WTC11 (cell line): ENCODE results near the gene CSNK2B. TPM values are rescaled to one million over a fixed set of nuclear protein-coding genes. Genes with fewer than 3 reads are reported as not detected.

Experiments used
- ATAC-seq: fragments of 200-7000 bp; cut with Tn5 transposase; 2 replicates; pipeline ENCODE4 v1.10.0; 2021; ENCODE audit warnings: mild to moderate bottlenecking, moderate library complexity
- CTCF ChIA-PET: fragments of 300-600 bp; sonication (Branson Sonifier 250); formaldehyde crosslinking; loops from one replicate; lab custom pipeline; 2021; ENCODE audit warnings: antibody characterized with exemption; lab: Charles Lee
- POLR2A ChIA-PET: fragments of 350-600 bp; sonication (Branson Sonifier 250); formaldehyde crosslinking; loops from one replicate; lab custom pipeline; 2021; ENCODE audit warnings: antibody characterized with exemption; lab: Charles Lee
- DNase-seq: peaks from one replicate; pipeline ENCODE4 v3.0.0; 2021; ENCODE audit warnings: low spot score
- H3K27ac Mint-ChIP-seq: 2 replicates; pipeline ENCODE4 v1.8.0; 2021; ENCODE audit warnings: mixed read lengths
- H3K27me3 Mint-ChIP-seq: 2 replicates; pipeline ENCODE4 v1.8.0; 2021; ENCODE audit warnings: low read depth, mild to moderate bottlenecking, moderate library complexity, mixed read lengths
- H3K36me3 Mint-ChIP-seq: 2 replicates; pipeline ENCODE4 v1.8.0; 2021; ENCODE audit warnings: mixed read lengths
- H3K4me1 Mint-ChIP-seq: 2 replicates; pipeline ENCODE4 v1.8.0; 2022; ENCODE audit warnings: mixed read lengths
- H3K4me3 Mint-ChIP-seq: 2 replicates; pipeline ENCODE4 v1.8.0; 2021; ENCODE audit warnings: mild to moderate bottlenecking, moderate library complexity, mixed read lengths
- H3K9me3 Mint-ChIP-seq: 2 replicates; pipeline ENCODE4 v1.8.0; 2021; ENCODE audit warnings: mixed read lengths
- ATF1 ChIP-seq: sonication (generic); formaldehyde crosslinking; IDR thresholded peaks from 2 replicates; pipeline ENCODE4 v1.8.1; 2023; ENCODE audit warnings: mild to moderate bottlenecking, moderate library complexity, missing genetic modification reagents
- CREM ChIP-seq: sonication (generic); formaldehyde crosslinking; IDR thresholded peaks from 2 replicates; pipeline ENCODE4 v1.8.1; 2022; ENCODE audit warnings: mild to moderate bottlenecking, missing genetic modification reagents, moderate library complexity
- E2F4 ChIP-seq: sonication (generic); formaldehyde crosslinking; IDR thresholded peaks from 2 replicates; pipeline ENCODE4 v1.8.1; 2022; ENCODE audit warnings: low read depth, mild to moderate bottlenecking, moderate library complexity, missing genetic modification reagents, borderline replicate concordance
- FOXK1 ChIP-seq: sonication (generic); formaldehyde crosslinking; IDR thresholded peaks from 2 replicates; pipeline ENCODE4 v1.8.0; 2022; ENCODE audit warnings: mild to moderate bottlenecking, moderate library complexity, missing genetic modification reagents
- GABPB1 ChIP-seq: sonication (generic); formaldehyde crosslinking; IDR thresholded peaks from 2 replicates; pipeline ENCODE4 v1.8.1; 2023; ENCODE audit warnings: mild to moderate bottlenecking, missing genetic modification reagents
- GRHL2 ChIP-seq: fragments of 250-450 bp; sonication (Bioruptor Pico); IDR thresholded peaks from 2 replicates; pipeline ENCODE4 v1.8.0; 2022; ENCODE audit warnings: mild to moderate bottlenecking, moderate library complexity; ENCODE audit not compliant: insufficient replicate concordance, severe bottlenecking
- GTF2I ChIP-seq: fragments of 250-450 bp; sonication (Bioruptor Pico); conservative IDR thresholded peaks from 2 replicates; pipeline ENCODE4 v1.4.0; 2021; ENCODE audit warnings: mild to moderate bottlenecking
- HMGA2 ChIP-seq: fragments of 250-450 bp; sonication (Bioruptor Pico); IDR thresholded peaks from 2 replicates; pipeline ENCODE4 v1.4.0; 2021; ENCODE audit warnings: mild to moderate bottlenecking, moderate library complexity
- JAZF1 ChIP-seq: fragments of 250-450 bp; sonication (Bioruptor Pico); IDR thresholded peaks from 2 replicates; pipeline ENCODE4 v1.9.0; 2021; ENCODE audit warnings: moderate library complexity, mild to moderate bottlenecking, inconsistent platforms
- PRDM15 ChIP-seq: sonication (generic); formaldehyde crosslinking; IDR thresholded peaks from 2 replicates; pipeline ENCODE4 v1.8.0; 2022; ENCODE audit warnings: missing genetic modification reagents
- SMAD4 ChIP-seq: sonication (generic); formaldehyde crosslinking; IDR thresholded peaks from 2 replicates; pipeline ENCODE4 v1.8.0; 2022; ENCODE audit warnings: mild to moderate bottlenecking, missing genetic modification reagents
- TP53 ChIP-seq: sonication (generic); formaldehyde crosslinking; IDR thresholded peaks from 2 replicates; pipeline ENCODE4 v1.8.1; 2023; ENCODE audit warnings: mild to moderate bottlenecking, missing genetic modification reagents
- total RNA-seq: library from RNA; stranded (reverse); gene quantifications from 3 replicates; pipeline ENCODE4 v1.2.3, GENCODE V29; 2021
- TF ChIP-seq, protein P1 (sequence below): sonication (generic); formaldehyde crosslinking; IDR thresholded peaks from 2 replicates; pipeline ENCODE4 v1.8.1; 2023; ENCODE audit warnings: mild to moderate bottlenecking, missing genetic modification reagents, moderate library complexity
- TF ChIP-seq, protein P2 (sequence below): fragments of 250-450 bp; sonication (Bioruptor Pico); IDR thresholded peaks from 2 replicates; pipeline ENCODE4 v1.9.0; 2021; ENCODE audit warnings: moderate library complexity, mild to moderate bottlenecking, inconsistent platforms, borderline replicate concordance
- TF ChIP-seq, protein P3 (sequence below): sonication (generic); formaldehyde crosslinking; IDR thresholded peaks from 2 replicates; pipeline ENCODE4 v1.8.1; 2022; ENCODE audit warnings: mild to moderate bottlenecking, missing genetic modification reagents, moderate library complexity, borderline replicate concordance

Gene CSNK2B
- total RNA-seq, 1 experiment from 2014 or later: 183 TPM

- no peak for TF ChIP-seq GRHL2
These were observed 11.1 kb upstream of the CSNK2B start (continued) for GRCh38 chr6:31654574-31655348.

- H3K4me1 Mint-ChIP-seq: peaks cover 29% of the 10 kb centered on the region
- TF ChIP-seq GABPB1 (CRISPR knock-in tag) (peak; percentile 87), SMAD4 (CRISPR knock-in tag) (no peak)
- ChIA-PET POLR2A (no interaction called here), CTCF (interaction anchor here (2.1 kb wide), 1 partner anchor 34 kb away, joined by 6 read pairs; no protein-coding TSS in a partner anchor)
- DNase-seq (no peak), ATAC-seq (no peak)
- H3K27ac Mint-ChIP-seq: peak within 1 kb of the TSS; percentile 47; the same call in 1 of the 2 replicates
- H3K9me3 Mint-ChIP-seq: no peaks in the 10 kb centered on the region
- H3K27me3 Mint-ChIP-seq: no peaks in the 10 kb centered on the region
- H3K36me3 Mint-ChIP-seq: peaks cover 8% of the 10 kb centered on the region
- H3K4me3 Mint-ChIP-seq: no peak within 1 kb of the TSS
These were observed 10.3 kb upstream of the CSNK2B start, which contains the start of gene APOM for GRCh38 chr6:31655349-31656237. TSS of gene APOM (plus strand) at chr6:31655894. CDS start at chr6:31655967, 73 bp downstream.

DNA sequence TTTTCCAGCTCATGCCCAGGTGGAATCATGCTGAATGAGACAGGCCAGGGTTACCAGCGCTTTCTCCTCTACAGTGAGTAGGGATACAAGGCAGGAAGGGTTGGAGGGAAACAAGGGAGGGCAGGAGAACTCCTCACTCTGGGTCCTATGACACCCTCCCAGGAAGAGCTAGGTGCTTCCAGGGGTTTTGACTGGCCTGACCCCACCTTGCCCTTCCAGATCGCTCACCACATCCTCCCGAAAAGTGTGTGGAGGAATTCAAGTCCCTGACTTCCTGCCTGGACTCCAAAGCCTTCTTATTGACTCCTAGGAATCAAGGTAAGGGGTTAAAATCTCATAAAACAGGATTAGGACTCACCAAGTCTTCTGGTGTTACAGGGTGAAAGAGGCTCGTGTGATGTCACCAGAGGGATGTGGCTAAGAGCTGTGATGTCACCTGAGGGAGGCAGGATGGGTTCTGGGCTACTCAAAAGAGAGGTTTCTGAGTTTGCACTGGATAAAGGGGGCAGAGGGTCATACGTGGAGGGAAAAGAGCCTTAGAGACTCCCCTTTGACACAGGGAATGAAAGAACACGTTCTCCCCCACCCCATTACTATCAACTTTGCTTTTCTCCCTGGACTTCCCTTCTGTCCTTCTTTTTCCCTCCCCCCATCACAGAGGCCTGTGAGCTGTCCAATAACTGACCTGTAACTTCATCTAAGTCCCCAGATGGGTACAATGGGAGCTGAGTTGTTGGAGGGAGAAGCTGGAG is 8.3 kb upstream of the CSNK2B start:
- TF ChIP-seq PRDM15 (CRISPR knock-in tag) (no peak), ATF1 (no peak), GABPB1 (CRISPR knock-in tag) (no peak), TP53 (CRISPR knock-in tag) (no peak), CREM (CRISPR knock-in tag) (no peak), GRHL2 (no peak), HMGA2 (CRISPR knock-in tag) (no peak), E2F4 (CRISPR knock-in tag) (no peak), JAZF1 (CRISPR knock-in tag) (no peak), GTF2I (CRISPR knock-in tag) (no peak), FOXK1 (CRISPR knock-in tag) (no peak)
- TF ChIP-seq, protein P1, sequence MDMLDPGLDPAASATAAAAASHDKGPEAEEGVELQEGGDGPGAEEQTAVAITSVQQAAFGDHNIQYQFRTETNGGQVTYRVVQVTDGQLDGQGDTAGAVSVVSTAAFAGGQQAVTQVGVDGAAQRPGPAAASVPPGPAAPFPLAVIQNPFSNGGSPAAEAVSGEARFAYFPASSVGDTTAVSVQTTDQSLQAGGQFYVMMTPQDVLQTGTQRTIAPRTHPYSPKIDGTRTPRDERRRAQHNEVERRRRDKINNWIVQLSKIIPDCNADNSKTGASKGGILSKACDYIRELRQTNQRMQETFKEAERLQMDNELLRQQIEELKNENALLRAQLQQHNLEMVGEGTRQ (CRISPR knock-in tag): no peak
- TF ChIP-seq, protein P2, sequence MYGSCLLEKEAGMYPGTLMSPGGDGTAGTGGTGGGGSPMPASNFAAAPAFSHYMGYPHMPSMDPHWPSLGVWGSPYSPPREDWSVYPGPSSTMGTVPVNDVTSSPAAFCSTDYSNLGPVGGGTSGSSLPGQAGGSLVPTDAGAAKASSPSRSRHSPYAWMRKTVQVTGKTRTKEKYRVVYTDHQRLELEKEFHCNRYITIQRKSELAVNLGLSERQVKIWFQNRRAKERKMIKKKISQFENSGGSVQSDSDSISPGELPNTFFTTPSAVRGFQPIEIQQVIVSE (CRISPR knock-in tag): no peak
- TF ChIP-seq, protein P3, sequence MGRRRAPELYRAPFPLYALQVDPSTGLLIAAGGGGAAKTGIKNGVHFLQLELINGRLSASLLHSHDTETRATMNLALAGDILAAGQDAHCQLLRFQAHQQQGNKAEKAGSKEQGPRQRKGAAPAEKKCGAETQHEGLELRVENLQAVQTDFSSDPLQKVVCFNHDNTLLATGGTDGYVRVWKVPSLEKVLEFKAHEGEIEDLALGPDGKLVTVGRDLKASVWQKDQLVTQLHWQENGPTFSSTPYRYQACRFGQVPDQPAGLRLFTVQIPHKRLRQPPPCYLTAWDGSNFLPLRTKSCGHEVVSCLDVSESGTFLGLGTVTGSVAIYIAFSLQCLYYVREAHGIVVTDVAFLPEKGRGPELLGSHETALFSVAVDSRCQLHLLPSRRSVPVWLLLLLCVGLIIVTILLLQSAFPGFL: no peak
- Mint-ChIP-seq H3K4me3 (no peak overlapping the region), H3K27ac (no peak overlapping the region)

More for the DNA sequence above, 8.3 kb upstream of the CSNK2B start:
- ATAC-seq (no peak), DNase-seq (no peak)
- ChIA-PET CTCF (interaction anchor here (1.2 to 2.1 kb wide), 2 partner anchors 32 to 111 kb away, joined by 3 to 6 read pairs; partner anchors contain the start of gene ATP6V1G2), POLR2A (interaction anchor here (1.0 kb wide), 1 partner anchor 31 kb away, joined by 3 read pairs; no protein-coding TSS in a partner anchor)
- H3K9me3 Mint-ChIP-seq: no peaks in the 10 kb centered on the region
- H3K4me1 Mint-ChIP-seq: peaks cover 19% of the 10 kb centered on the region
- peaks cover 10% of the 10 kb centered on the region for H3K36me3 Mint-ChIP-seq
- H3K27me3 Mint-ChIP-seq: no peaks in the 10 kb centered on the region
